Activated T-helper 1 cell treated with anti-CD3 and anti-CD28 coated beads, Interleukin-12 subunit alpha, Interleukin-12 subunit beta, Interleukin-2, Interleukin-4 antibody, amounts not matched to agents 30 ng/mL and 10 ng/mL and 1 ng/mL, durations not matched to agents 14 hours and 24 hours and 36 hours (primary cell): Measurements from ENCODE around the gene KLK12. TPM values are rescaled to one million over a fixed set of nuclear protein-coding genes. Genes with fewer than 3 reads are reported as not detected.
"Not testable (repeated sequence)": the region's sequence is repeated elsewhere in the genome, so short reads cannot be mapped to it uniquely, and the experiment has no call there.

Experiments
- DNase-seq: peaks from one replicate; pipeline ENCODE4 v3.0.0; 2021; ENCODE audit warnings: low spot score
- H3K27ac Mint-ChIP-seq: one replicate; pipeline ENCODE4 v1.8.0; 2021; ENCODE audit warnings: mild to moderate bottlenecking, mixed read lengths
- H3K27me3 Mint-ChIP-seq: one replicate; pipeline ENCODE4 v1.8.0; 2022; ENCODE audit warnings: mild to moderate bottlenecking, moderate library complexity, mixed read lengths; ENCODE audit not compliant: insufficient read depth
- H3K36me3 Mint-ChIP-seq: one replicate; pipeline ENCODE4 v1.8.0; 2021; ENCODE audit warnings: low read depth, mixed read lengths
- H3K4me1 Mint-ChIP-seq: one replicate; pipeline ENCODE4 v1.8.0; 2021; ENCODE audit warnings: low read depth, mixed read lengths
- H3K4me3 Mint-ChIP-seq: one replicate; pipeline ENCODE4 v1.8.0; 2021; ENCODE audit warnings: mild to moderate bottlenecking, moderate library complexity, mixed read lengths
- H3K9me3 Mint-ChIP-seq: one replicate; pipeline ENCODE4 v1.8.0; 2021; ENCODE audit warnings: mixed read lengths
- intact Hi-C: fragments of 100-400 bp; cut with micrococcal nuclease; formaldehyde crosslinking; loops from one replicate; pipeline ENCODE4 v1.15.1; 2024
- total RNA-seq: library from RNA; stranded (reverse); gene quantifications from 2 replicates; pipeline ENCODE4 v1.2.3, GENCODE V29; 2022

KLK12 gene
- total RNA-seq, 1 donor from 2014 or later: not detected

DNA sequence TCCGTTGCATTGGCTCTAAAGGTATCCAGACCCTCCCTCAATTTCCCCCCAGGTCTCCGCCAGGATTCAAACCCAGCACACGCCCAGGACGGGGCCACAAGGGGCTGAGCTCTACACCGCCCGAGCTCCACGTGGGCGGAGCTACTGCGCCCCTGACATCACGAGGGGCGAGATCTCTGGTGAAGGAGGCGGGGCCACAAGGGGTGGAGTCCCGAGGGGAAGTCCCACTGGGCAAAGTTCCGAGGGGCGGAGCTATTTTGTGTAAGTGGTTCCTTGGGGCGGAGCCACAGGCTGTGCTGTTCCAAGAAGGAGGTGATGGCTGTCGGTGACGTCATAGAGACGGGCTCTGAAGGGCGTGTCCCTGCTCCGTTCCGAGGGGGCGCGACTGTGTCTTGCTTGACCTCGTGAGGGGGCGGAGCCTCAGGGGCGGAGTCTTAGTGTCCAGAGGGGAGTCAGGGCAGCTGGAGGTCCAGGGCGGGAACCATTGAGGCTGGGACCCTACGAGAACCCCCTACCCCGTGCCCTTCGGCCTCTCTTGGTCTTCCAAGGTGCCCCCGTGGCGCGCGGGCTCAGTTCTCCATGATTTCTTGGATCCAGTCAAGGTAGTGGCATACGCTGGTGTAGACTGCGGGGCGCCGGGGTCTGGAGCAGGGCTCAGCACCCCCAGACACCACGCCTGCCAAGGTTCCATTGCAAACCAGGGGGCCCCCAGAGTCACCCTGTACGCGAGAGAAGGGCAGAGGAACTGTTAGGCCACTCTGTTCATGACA, 32.1 kb downstream of the KLK12 start:
- intact Hi-C loops: no loop called here
- Mint-ChIP-seq H3K4me1 (no peaks in the 10 kb centered on the region), H3K9me3 (no peaks in the 10 kb centered on the region), H3K27me3 (peaks cover 5% of the 10 kb centered on the region), H3K4me3 (no peak overlapping the region), H3K36me3 (no peaks in the 10 kb centered on the region), H3K27ac (no peak overlapping the region)
- DNase-seq: no peak

DNA sequence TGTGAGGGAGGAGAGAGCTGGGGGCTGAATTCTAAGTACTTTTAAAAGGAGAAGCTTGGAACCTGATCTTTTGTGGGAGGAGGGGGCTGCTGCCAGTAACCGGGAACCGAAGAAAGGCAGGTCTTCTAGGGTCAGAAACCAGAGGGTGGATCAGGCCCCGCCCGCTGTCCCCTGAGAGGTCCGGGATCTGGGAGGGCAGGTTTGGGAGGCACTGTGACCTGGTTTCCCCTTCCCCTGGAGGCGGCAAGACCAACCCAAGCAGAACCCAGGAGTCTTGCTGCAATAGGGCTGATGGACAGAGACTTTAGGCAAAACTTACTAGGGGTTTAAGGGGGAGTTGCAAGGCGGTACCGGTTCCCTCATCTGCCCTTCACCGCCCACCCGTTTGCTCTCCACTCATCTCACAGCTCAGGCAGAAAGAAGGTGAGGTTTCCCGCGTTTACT, 32.7 kb downstream of the KLK12 start:
- Mint-ChIP-seq H3K9me3 (no peaks in the 10 kb centered on the region), H3K36me3 (no peaks in the 10 kb centered on the region), H3K4me1 (no peaks in the 10 kb centered on the region), H3K27me3 (peaks cover 5% of the 10 kb centered on the region), H3K27ac (no peak overlapping the region), H3K4me3 (no peak overlapping the region)
- no peak for DNase-seq
- intact Hi-C loops: no loop called here

DNA sequence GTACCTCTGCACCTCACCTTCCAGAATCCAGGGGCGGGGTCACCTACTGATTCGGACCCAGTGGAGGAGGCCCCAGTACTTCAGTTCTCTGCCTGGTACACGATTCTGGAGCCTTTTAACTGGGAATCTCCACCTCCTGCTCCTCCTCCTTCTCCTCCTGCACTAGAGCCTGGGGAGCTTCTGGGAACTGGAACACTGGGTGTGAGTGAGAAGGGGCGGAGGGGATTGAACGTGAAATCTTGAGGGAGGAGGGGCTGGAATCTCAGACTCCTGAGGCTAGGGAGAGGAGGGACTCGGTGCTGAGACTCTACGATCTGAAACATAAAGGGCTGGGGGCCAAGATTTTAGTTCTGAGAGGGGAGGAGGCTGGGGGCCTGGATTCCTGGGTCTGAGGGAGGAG, 33.3 kb downstream of the KLK12 start, which contains the start of gene KLK8:
TSS of gene KLK8 (minus strand) at position 90 of the 400 bp plus-strand sequence. CDS start 437 bp downstream, outside the sequence.
- Mint-ChIP-seq H3K27ac (no peak within 1 kb of the TSS), H3K27me3 (peaks cover 5% of the 10 kb centered on the region), H3K9me3 (no peaks in the 10 kb centered on the region), H3K4me1 (no peaks in the 10 kb centered on the region), H3K36me3 (no peaks in the 10 kb centered on the region), H3K4me3 (no peak within 1 kb of the TSS)
- DNase-seq: no peak
- intact Hi-C loops: no loop called here

DNA sequence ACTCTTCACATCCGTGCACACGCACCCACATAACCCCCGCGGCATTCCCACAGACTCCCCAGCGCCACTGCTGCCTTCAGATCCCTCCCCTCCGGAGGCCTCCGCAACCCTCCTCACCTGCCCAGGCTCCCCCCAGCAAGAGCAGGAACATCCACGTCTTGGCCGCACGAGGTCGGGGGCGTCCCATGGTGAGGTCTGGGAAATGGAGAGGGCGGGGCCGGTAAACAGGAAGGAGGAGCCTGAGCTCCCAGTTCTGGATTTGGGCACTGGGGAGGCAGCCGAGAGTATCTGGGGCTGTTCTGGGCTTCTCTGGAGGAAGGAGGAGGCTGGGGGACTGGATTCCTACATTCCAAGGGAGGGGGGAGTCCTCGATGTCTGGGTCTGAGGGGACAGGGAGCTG, 33.8 kb downstream of the KLK12 start:
- Mint-ChIP-seq H3K36me3 (no peaks in the 10 kb centered on the region), H3K27me3 (peaks cover 5% of the 10 kb centered on the region), H3K9me3 (no peaks in the 10 kb centered on the region), H3K27ac (no peak overlapping the region), H3K4me3 (no peak overlapping the region), H3K4me1 (no peaks in the 10 kb centered on the region)
- no peak for DNase-seq
- intact Hi-C loops: no loop called here

DNA sequence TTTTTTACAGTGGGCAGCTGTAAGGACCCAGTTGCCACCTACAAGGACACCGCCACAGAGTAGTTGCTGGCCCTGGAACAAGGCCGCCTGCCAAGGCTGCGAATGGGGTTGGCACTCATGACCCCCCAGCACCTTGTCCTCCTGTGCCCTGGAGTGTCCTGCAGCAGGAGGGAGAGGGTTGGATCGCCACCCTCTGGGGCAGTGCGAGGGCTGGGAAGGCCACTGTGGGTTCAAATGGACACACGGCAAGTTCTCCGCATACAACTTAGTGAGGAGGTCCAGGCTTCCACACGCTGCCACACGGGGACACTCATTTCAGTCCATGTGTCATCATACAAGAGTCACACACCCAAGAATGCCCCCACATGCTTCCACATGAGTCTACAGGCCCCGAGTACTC, 34.4 kb downstream of the KLK12 start:
- H3K4me1 Mint-ChIP-seq: no peaks in the 10 kb centered on the region
- H3K9me3 Mint-ChIP-seq: no peaks in the 10 kb centered on the region
- H3K4me3 Mint-ChIP-seq: no peak overlapping the region
- no peaks in the 10 kb centered on the region for H3K36me3 Mint-ChIP-seq
- intact Hi-C loops: no loop called here
- no peak for DNase-seq
- H3K27me3 Mint-ChIP-seq: peaks cover 5% of the 10 kb centered on the region
- no peak overlapping the region for H3K27ac Mint-ChIP-seq

GRCh38 chr19:50998686-50999085, 36.1 kb downstream of the KLK12 start:
- Mint-ChIP-seq H3K36me3 (no peaks in the 10 kb centered on the region), H3K4me3 (no peak overlapping the region), H3K27ac (no peak overlapping the region), H3K9me3 (no peaks in the 10 kb centered on the region), H3K4me1 (no peaks in the 10 kb centered on the region), H3K27me3 (peaks cover 5% of the 10 kb centered on the region)
- intact Hi-C loops: no loop called here
- DNase-seq: no peak

- peaks cover 5% of the 10 kb centered on the region for H3K27me3 Mint-ChIP-seq
- no peaks in the 10 kb centered on the region for H3K9me3 Mint-ChIP-seq
- DNase-seq: no peak
- H3K27ac Mint-ChIP-seq: no peak overlapping the region
- no peaks in the 10 kb centered on the region for H3K36me3 Mint-ChIP-seq
- H3K4me1 Mint-ChIP-seq: no peaks in the 10 kb centered on the region
- H3K4me3 Mint-ChIP-seq: no peak overlapping the region
- intact Hi-C loops: no loop called here
Measured at GRCh38 chr19:50998061-50998460, 36.7 kb downstream of the KLK12 start.

GRCh38 chr19:50994129-50994528, 40.7 kb downstream of the KLK12 start:
- Mint-ChIP-seq H3K4me1 (no peaks in the 10 kb centered on the region), H3K4me3 (no peak overlapping the region), H3K36me3 (no peaks in the 10 kb centered on the region), H3K27ac (no peak overlapping the region), H3K27me3 (no peaks in the 10 kb centered on the region), H3K9me3 (no peaks in the 10 kb centered on the region)
- DNase-seq: no peak
- intact Hi-C loops: no loop called here

GRCh38 chr19:50992666-50993035, 42.2 kb downstream of the KLK12 start:
- Mint-ChIP-seq H3K27ac (no peak overlapping the region), H3K4me1 (no peaks in the 10 kb centered on the region), H3K27me3 (peaks cover under 1% of the 10 kb centered on the region), H3K4me3 (no peak overlapping the region), H3K9me3 (no peaks in the 10 kb centered on the region), H3K36me3 (no peaks in the 10 kb centered on the region)
- intact Hi-C loops: no loop called here
- DNase-seq: no peak

DNA sequence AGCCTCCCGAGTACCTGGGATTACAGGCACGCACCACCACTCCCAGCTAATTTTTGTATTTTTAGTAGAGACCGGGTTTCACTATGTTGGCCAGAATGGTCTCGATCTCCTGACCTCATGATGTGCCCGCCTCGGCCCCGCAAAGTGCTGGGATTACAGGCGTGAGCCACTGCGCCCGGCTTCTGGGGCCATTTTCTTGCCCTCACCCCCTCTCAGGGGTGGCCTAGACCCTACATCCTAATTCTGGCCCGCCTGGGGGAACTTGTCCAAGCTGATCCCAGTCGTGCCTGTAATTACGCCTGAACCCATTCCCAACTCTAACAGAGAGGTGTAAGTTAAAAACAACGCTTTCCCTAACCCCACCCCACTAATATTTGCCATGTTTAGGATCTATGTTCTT, 50.4 kb downstream of the KLK12 start:
- DNase-seq, H3K4me1 Mint-ChIP-seq, H3K4me3 Mint-ChIP-seq, H3K27me3 Mint-ChIP-seq, intact Hi-C loops, H3K9me3 Mint-ChIP-seq, H3K36me3 Mint-ChIP-seq, H3K27ac Mint-ChIP-seq: not testable (repeated sequence)

GRCh38 chr19:50983625-50984292, 51.0 kb downstream of the KLK12 start, which contains the start of gene KLK7:
Gene KLK7 (minus strand): TSS chr19:50983917. CDS start chr19:50982399, 1,518 bp downstream.
- Mint-ChIP-seq H3K4me3 (no peak within 1 kb of the TSS), H3K27ac (no peak within 1 kb of the TSS), H3K9me3 (no peaks in the 10 kb centered on the region), H3K27me3 (peaks cover 10% of the 10 kb centered on the region), H3K4me1 (no peaks in the 10 kb centered on the region), H3K36me3 (no peaks in the 10 kb centered on the region)
- no peak for DNase-seq
- intact Hi-C loops: no loop called here

DNA sequence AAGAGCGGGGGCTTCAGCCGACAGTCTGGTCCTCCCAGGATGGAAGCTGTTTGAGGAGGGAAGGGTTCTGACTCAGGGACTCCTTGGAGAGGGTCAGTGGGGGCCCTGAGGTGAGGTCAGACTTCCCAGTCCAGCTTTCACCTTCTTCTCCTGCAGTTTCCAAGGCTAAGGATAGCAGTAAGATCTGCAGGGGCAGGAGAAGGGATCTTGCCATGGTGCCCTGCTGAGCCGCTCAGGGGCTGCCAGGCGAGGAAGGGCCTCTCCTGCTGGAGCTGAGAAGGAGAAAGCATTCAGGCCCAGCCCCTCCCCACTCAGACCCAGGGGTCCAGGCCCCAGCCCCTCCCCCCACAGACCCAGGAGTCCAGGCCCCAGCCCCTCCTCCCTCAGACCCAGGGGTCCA, 52.6 kb downstream of the KLK12 start:
- no peaks in the 10 kb centered on the region for H3K9me3 Mint-ChIP-seq
- peaks cover 16% of the 10 kb centered on the region for H3K27me3 Mint-ChIP-seq
- no peak overlapping the region for H3K27ac Mint-ChIP-seq
- no peaks in the 10 kb centered on the region for H3K4me1 Mint-ChIP-seq
- intact Hi-C loops: no loop called here
- H3K4me3 Mint-ChIP-seq: no peak overlapping the region
- H3K36me3 Mint-ChIP-seq: no peaks in the 10 kb centered on the region
- DNase-seq: no peak

- Mint-ChIP-seq H3K4me3 (no peak overlapping the region), H3K36me3 (no peaks in the 10 kb centered on the region), H3K4me1 (no peaks in the 10 kb centered on the region), H3K27me3 (peaks cover 17% of the 10 kb centered on the region), H3K27ac (no peak overlapping the region), H3K9me3 (no peaks in the 10 kb centered on the region)
- no peak for DNase-seq
- intact Hi-C loops: no loop called here
Measured at GRCh38 chr19:50981587-50982146, 53.1 kb downstream of the KLK12 start.
